HG03460 (cell line): Measurements from ENCODE around the gene MAT1A.
A peak's percentile ranks its signal among the peaks of the same experiment; 100 is the strongest.
"Not testable (repeated sequence)": the region's sequence is repeated elsewhere in the genome, so short reads cannot be mapped to it uniquely, and the experiment has no call there.

Experiments used
- ATAC-seq: cut with Tn5 transposase; IDR thresholded peaks from one replicate; pipeline ENCODE4 v1.9.1; 2021; ENCODE audit not compliant: unreplicated experiment

The MAT1A gene

GRCh38 chr10:80265740-80266512 is 23.5 kb downstream of the MAT1A start:
- ATAC-seq, result no peak

- ATAC-seq, result no peak
Observed at GRCh38 chr10:80264081-80265056, 25.1 kb downstream of the MAT1A start.

- ATAC-seq, result no peak
Observed at GRCh38 chr10:80261316-80262030, 28.0 kb downstream of the MAT1A start.

- peak; percentile 54 for ATAC-seq
Observed at GRCh38 chr10:80260295-80261243, 28.9 kb downstream of the MAT1A start.

GRCh38 chr10:80259405-80259871 is 30.0 kb downstream of the MAT1A start:
- ATAC-seq, result no peak

- ATAC-seq, result peak; percentile 35
Observed at GRCh38 chr10:80256798-80257197, 32.7 kb downstream of the MAT1A start.

- ATAC-seq, result not testable (repeated sequence)
Observed at GRCh38 chr10:80254726-80255125, 34.7 kb downstream of the MAT1A start.

GRCh38 chr10:80253963-80254271 is 35.5 kb downstream of the MAT1A start:
- ATAC-seq, result peak; percentile 19

GRCh38 chr10:80253266-80253962 is 36.0 kb downstream of the MAT1A start:
- peak; percentile 74 for ATAC-seq

- ATAC-seq, result no peak
Observed at GRCh38 chr10:80252296-80252887, 37.1 kb downstream of the MAT1A start.

GRCh38 chr10:80251703-80252280 is 37.7 kb downstream of the MAT1A start:
- not testable (repeated sequence) for ATAC-seq

- not testable (repeated sequence) for ATAC-seq
Observed at GRCh38 chr10:80250399-80250798, 39.1 kb downstream of the MAT1A start.

GRCh38 chr10:80249906-80250305 is 39.6 kb downstream of the MAT1A start:
- ATAC-seq, result not testable (repeated sequence)

GRCh38 chr10:80247611-80248010 is 41.8 kb downstream of the MAT1A start:
- not testable (repeated sequence) for ATAC-seq

GRCh38 chr10:80244371-80244770 is 45.1 kb downstream of the MAT1A start:
- ATAC-seq, result not testable (repeated sequence)

- ATAC-seq, result not testable (repeated sequence)
Observed at GRCh38 chr10:80242341-80242740, 47.1 kb downstream of the MAT1A start.

GRCh38 chr10:80236457-80236856 is 53.0 kb downstream of the MAT1A start:
- ATAC-seq, result not testable (repeated sequence)
